ENCODE data around the gene OXCT1.

The OXCT1 gene

DNA sequence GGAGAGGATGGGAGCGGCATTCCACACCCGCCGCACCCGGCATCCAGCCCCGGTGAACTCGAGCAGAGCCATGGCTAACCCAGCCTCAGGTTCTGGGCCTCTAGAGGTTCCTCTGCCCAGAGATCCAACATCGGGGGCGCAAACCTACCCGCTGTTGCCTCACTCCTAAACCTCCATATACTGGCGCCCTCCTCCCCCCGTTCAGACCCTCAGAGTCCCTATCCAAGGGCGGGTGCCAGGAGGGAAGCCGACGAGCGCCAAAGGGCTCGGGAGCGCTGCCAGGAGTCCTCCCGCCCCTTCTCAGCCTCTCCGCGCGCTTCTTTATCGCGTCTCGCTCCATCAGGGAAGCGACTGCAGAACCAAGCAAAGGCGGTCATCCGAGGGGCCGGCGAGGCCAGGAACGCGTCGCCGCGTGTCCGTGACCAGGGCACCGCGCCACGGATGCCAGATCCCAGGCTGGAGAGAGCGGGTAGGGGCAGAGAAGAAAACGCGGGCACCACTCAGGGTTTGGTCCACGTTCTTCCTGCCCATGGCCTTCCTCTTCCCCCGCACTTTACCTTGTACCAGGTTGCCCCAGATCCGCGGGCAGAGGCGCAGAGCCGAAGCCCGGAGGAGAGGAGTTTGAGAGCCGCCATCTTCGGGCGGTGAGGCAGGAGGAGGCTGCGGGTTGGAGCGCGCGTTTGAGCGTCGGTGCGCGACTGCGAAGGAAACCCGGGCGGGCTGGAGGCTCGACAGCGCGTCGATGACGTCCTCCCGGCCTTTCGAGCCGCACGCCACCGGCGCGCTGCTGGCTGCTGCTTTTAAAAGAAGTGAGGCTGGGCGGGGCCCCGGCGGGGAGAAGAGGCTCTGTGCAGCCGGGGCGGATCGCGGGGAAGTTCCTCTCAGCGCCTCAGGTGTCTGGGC lies at the start of gene OXCT1:
Gene OXCT1, minus strand, starts transcription at position 702 of the 903 bp plus-strand sequence. Its CDS starts 67 bp downstream, at position 635.
- peak; percentile 91 for DNase-seq (ENCODE audit: low spot score)

DNA sequence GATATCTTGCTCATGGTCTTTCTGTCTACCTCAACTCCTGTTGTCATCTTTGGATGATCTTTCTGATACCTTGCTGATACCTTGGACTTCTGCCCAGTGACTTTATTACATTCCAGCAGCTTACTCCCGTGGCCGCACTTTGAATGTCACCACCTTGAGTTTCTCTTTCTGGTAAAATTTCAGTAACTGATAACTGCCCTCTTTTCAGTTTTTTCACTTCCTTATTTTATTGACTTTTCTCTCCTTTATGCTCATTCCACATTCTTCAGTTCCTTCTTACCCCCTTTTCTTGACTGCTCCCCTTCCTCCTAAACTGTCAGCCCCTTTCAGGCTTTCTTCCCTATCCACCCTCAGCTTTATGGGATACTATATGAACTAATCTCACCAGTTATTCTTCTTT lies 47.9 kb upstream of the OXCT1 start:
- no peak for DNase-seq (ENCODE audit: low spot score)

DNA sequence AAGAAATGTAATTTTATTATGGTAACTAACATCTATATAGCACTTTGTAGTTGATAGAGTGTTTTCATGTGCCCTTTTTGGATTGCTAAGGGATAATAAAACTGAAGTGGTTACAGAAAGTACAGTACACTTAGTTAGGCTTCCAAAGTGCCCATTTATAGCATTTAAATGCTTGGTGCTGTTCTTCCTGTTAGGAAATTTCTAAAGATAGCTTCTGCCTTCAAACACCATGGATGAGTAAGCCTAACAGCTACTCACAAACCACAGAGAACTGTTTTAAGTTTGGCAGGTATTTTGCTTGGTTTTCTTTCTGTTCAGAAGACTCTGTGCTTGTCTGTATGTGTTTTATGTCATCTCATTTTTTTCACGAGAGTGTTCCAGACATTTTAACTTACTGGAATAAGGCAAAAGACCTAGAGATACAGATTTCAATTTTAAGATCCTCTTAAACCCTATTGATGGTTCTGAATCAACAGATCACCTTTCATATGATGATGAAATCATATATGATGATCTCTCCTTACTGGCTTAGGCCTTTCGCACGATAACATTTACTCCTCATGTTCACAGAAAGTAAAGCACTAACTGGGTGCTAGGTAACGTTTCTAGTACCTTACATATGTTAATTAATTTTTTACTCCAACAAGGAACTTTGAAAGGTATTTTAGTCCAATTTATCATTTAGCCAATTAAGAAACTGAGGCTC lies 38.3 kb upstream of the OXCT1 start:
- peak; percentile 36 for DNase-seq (ENCODE audit: low spot score)

DNA sequence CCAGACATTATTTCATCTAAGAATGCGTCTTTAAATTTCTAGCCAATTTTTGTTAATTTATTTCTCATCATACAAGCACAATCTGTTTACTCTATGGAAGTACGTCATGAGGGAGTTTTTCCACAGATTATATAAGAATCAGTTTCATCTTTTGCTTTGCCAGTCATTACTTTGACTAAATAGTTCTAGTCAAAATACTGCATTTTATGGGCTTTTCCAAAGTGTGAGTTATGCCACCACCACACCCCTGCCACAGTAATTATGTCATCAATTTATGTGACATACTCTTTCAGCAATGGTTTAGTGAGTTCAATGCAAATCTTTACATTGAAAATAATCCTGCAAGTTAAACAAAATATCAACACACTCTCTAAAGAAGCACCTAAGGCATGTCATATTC lies 35.9 kb upstream of the OXCT1 start:
- DNase-seq (ENCODE audit: low spot score) = no peak

DNA sequence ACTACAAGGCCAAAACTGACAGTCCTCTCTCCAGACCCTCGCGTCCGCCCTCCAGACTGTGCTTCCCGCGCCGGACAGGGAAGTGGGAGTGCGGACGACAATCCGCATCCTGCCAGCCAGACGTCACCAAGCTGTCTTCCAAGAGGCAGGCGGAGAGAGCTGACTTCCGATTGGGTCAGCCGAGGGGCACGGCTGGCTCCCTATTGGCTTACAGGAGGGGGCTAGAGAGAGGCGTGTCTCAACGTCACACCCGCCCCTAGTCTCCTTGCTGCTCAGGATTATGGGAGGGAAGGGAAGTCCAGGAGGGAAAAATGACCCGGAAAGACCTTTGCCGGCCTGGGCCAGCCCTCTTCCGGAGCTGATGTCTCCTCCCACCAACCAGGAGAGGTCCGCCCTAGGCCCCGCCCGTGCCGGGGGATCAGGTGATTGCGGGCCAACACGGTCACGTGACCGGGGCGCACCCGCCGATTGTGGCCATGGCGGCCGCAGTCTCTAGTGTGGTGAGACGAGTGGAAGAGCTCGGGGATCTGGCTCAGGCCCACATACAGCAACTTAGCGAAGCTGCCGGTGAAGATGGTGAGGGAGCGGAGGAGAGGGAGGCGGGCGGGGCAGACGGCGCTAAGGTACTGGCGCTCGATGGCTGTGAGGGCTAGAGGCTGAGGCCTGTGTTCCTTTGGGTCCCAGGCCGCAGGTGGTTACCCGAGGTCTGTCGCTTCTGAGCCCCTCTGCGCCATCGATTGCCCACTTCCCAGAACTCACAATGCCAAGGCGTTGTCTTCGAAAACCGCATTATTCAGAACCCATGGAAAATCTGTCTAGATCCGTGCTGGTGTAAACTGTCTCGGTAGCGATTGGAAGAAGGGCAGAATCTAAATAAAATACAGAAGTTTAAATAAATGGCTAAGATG lies 33.9 kb upstream of the OXCT1 start, which contains the start of gene RIMOC1:
Gene RIMOC1, plus strand, starts transcription at position 453 of the 908 bp plus-strand sequence. Its CDS starts 24 bp downstream, at position 477.
- DNase-seq (ENCODE audit: low spot score) = peak; percentile 98

DNA sequence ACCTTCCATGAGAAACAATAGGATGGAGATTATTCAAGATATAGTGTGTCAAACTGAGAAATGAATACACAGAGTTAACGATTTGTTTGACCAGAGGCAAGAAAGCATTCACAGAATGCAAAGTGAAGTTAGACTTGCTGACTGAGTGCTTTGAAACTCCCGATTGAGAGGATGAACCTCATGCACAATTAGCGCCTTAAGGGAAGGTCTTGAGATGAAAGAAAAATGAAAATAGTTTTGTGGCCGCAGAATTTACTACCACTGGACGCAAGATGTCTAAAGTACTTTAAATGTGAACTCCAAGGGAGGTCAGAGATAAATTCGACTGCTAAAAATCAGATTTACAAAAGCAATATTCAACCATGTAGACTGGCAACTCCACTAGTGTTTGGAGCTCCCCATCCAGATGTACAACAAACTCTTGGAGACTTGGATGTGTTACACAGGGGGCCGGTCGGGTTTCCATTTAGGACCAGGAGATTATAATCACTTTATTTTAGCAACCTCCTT lies 33.2 kb upstream of the OXCT1 start:
- no peak for DNase-seq (ENCODE audit: low spot score)

DNA sequence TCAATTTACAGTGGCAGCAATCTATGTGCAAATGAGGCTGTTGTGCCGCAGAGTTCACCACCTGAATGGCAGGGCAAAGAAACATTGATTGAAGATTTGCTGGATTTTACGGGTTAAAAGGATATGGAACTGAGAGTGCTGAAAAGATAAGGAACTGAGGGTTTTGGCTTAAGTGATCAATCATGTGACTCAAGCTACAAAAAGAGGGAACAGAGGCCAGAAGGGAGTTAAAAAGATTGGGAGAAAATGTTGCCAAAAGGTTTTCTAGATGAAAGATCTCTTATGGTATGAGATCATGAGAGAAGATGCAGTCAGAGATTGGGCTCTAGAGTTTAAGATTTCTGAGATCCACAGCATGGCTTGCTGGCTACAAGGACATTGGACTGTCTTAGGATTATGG lies 26.0 kb upstream of the OXCT1 start:
- no peak for DNase-seq (ENCODE audit: low spot score)

DNA sequence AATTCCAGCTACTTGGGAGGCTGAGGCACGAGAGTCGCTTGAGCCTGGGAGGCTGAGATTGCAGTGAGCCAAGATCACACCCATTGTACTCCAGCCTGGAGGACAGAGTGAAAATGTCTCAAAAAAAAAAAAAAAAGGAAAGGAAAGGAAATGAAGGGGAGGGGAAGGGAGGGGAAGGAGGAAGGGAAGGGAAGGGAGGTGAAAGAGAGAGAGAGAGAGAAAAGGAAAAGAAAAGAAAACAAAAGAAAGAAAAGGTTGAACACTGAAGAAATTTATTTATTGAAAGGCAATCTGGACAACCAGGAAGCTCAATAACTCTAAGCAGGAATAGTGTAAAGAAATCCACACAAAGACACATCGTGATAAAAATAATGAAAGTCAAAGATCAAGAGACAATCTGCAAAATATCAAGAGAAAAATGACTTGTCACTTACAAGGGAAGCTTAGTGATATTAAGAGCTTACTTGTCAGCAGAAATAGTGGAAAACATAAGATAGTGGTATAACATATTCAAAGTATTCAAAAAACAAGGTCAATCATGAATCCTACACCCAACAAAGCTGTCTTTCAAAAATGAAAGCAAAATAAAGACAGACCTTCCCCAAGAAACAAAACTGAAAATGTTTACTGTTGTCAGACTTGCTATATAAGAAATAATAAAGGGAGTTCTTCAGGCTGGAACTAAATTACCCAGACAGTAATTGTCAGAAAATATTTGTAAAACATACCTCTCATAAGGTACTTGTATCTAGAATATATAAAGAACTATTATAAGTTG lies 23.0 kb upstream of the OXCT1 start:
- DNase-seq (ENCODE audit: low spot score) = no peak

DNA sequence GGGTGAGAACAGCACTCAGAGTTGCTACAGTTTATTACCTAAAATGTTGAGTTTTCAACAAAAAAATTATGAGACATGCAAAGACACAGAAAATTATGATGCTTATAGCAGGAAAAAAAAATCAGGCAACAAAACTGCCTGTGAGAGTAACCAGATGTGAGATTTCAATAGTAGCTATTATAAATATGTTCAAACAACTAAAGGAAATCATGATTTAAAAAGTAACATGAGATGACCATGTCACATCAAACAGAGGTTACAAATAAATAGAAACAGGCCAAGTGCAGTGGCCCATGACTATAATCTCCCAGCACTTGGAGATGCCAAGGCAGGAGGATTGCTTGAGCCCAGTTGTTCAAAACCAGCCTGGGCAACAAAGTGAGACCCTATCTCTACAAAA lies 21.8 kb upstream of the OXCT1 start:
- DNase-seq (ENCODE audit: low spot score) = no peak

DNA sequence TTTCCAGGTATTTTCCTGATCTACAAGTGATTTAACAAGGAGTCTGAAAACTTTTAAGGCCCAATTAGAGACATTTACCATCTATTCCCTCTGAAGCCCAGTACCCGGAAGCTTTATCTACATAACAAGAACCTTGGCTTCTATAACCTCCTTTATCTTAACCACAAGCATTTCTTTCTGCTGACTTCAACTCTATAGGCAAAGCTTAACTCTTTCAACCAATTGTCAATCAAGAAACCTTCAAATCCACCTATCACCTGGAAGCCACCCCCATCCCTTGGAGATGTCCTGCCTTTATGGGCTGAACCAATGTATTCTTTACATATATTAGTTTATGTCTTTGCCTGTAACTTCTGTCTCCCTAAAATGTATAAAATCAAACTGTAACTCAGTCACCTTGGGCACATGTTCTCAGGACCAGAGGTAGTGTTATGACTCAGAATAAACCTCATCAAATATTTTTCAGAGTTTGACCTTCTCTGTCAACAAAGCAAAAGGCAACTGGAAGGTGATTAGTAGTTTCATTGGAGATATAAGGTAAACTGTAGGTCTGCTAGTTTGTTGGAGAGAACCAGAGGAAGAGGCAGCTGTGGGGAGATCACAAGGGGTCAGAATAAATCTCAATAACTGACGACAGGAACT lies 21.0 kb upstream of the OXCT1 start:
- DNase-seq (ENCODE audit: low spot score) = no peak

DNA sequence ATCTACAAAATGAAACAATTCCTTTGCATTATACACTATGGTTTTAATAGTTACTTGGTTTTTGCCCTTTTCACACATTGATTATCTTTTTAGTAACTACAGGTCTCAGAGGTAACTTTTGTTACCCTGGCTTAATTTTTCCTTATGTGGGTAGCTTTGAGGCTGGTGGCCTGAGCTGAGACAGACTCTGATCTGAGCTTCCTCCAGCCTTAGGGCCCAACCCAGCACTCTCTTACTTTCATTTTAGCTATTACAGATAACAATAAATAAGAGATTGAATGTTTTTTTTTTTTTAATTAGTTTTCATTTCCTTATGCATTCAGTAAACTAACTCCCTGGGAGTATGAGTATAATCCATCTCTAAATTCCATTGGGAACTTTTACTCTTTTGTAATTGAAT lies 15.1 kb upstream of the OXCT1 start:
- no peak for DNase-seq (ENCODE audit: low spot score)

DNA sequence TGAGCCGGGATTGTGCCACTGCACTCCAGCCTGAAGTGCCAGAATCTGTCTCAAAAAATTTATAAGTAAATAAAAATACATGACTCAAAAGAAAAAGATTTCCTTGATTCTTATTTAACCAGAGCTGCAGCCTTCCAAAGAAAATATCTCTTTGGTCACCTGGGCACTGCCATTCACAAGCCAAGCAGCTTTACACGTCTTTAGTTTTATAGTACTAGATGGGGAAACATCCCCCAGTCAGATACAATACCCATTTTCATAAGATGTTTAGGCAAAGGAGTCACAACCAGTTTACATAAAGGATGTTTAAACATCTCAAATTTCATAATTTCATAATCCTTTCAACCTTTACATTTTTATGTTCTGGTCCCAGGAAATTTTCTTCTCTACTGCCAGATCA lies 13.7 kb upstream of the OXCT1 start:
- DNase-seq (ENCODE audit: low spot score) = no peak

DNA sequence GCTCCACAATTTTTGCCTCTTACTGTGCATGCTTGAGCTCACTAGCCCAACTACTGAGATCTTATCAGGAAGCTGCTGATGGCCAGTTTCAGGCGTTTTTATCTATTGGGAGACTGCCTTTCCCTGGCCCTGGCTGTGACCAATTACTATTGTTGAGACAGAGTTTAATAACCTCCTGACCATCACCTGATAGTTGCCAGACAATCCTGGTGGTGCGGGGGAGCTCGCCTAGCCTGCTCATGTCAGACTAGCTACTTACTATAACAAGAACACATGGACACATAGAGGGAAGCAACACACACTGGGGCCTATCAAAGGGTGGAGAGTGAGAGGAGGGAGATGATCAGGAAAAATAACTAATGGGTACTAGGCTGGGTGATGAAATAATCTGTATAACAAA lies 13.0 kb upstream of the OXCT1 start:
- DNase-seq (ENCODE audit: low spot score) = no peak

DNA sequence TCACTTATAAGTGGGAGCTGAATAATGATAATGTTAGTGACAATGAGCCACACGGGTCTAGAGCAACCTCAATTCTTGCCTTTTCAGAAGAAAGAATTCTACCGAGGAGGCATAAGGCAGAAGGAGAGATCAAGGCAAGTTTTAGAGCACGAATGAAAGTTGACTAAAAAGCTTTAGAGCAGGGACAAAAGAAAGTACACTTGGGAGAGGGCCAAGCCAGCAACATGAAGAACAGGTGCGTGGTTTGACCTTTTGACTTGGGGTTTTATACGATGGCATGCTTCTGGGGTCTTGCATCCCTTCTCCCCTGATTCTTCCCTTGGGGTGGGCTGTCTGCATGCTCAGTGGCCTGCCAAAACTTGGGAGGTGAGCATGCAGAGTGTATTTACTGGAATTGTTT lies 12.5 kb upstream of the OXCT1 start:
- no peak for DNase-seq (ENCODE audit: low spot score)

DNA sequence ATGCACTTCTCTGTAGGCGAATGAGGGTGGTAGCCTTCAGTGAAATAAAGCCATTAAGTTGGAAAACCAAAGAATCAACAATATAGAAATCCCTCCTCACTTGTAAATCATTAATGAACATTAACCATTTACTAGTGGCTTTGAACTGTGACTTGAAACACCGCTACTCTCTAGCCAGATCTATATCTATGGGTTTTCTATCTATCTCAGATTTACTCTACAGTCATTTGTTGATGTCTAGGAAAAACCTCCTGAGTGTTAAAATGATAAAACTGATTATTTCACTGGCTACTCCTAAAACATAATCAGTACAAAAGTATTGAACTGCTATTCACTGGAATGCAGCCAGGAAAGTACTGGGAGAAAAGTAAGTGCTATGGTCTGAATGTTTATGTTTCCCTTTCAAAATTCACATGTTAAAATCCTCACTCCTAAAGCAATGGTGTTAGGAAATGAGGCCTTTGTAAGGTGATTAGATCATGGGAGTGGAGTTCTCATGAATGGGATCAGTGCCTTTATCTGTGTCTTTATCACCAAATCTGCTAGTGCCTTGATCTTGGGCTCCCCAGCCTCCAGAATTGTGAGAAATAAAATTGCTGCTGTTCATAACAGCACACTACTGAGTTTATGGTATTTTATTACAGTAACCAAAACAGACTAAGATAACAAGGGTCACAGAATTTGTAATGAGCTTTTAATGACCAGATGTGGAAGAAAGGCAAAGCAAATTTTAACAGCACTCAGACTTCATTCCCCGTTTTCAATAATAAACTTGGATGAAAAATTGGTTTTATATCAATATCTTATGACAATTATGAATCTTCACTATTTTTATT lies 8.6 kb upstream of the OXCT1 start:
- DNase-seq (ENCODE audit: low spot score) = no peak

DNA sequence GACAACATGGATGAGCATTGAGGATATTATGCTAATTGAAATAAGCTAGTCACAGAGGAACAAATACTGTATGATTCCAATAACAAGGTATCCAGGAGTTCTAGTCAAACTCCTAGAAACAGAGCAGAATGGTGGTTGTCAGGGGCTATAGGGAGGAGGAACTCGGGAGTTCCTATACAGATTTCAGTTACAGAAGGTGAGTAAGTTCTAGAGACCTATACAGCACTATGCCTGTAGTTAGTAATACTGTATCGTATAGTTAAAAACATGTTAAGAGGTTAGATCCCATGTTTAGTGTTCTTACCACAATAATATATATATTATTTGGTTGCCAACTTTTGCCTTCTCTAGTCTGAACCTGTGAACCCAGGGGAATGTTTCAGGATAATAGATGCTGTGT lies 7.9 kb upstream of the OXCT1 start:
- DNase-seq (ENCODE audit: low spot score) = no peak

DNA sequence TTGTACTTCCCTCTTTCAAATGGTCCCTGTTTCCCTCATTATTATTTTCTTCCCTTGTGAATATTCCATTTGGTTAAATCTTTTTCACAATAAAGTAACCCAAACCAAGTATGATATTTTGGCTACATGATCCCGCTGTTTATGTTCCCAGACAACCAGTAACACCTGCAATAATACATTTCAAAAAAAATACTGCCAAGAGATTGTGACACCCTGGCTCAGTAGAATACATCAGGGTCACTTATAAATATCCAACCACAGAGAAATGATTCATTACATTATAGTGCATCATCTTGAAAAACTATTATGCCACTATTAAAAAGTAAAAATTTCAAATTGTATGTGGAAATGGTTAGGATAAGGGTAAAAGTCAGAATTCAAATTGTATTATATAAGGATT lies 7.2 kb upstream of the OXCT1 start:
- no peak for DNase-seq (ENCODE audit: low spot score)

DNA sequence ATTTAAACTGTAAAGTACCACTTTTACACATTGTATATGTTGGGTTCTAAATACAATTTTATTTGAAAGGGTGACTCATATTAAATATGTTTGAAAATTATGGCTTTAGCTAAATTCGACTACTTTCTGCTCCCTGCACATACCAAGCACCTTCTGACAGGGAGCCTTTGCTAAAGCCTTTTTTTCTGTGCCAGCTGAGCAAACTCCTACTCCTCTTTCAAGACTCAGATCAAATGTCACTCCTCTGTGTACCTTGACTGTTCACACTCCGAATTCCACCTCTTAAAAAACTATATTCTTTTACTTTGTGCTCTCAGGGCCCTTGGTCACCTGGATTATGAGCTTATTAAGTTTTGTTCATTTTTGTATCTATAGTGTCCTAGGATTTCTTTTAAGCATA lies 6.5 kb upstream of the OXCT1 start:
- no peak for DNase-seq (ENCODE audit: low spot score)

DNA sequence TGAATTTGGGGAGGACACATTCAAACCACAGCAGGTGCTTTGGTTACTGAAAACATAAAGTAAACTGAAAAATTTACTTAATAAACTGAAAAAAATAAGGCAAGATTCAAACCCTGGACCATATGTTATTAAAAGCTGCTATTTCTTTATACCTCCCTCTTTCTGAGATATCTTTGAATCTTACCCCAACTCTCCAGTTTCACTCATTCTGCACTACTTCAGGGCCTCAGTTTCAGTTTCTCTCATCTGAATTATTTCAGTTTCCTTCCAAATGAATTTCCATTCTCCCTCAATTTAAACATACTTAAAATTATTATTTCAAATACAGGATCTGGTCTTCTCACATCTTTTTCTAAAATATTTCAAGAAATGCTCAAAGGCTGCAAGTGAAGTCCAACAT lies 4.9 kb upstream of the OXCT1 start:
- no peak for DNase-seq (ENCODE audit: low spot score)

DNA sequence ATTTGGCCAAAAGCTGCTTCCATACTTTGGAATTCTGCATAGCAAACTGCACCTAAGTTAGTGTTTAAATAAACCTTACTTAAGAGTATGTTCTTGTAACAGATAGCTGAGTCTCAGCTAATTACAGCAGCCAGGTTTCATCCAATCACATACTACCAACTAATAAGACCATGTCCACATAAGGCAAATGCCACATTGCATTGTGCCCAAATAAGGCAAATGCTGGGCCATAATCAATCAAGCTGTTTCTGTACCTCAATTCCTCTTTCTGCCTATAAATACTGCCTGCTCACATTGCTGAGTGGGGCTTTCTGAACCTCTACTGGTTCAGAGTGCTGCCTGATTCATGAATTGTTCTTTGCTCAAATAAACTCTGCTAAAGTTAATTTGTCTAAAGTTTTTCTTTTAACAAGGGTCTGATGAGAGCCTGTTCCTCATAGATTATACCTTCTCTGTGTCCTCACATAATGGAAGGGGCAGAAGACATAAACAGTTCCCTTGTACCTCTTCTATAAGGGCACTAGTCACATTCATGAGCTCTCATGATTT lies 4.4 kb upstream of the OXCT1 start:
- no peak for DNase-seq (ENCODE audit: low spot score)
